Stimulated activated CD4-positive, alpha-beta T cell treated with anti-CD3 and anti-CD28 coated beads, Interleukin-1b, Interleukin-23, amount 100 ng/mL, for 4 hours (primary cell): ENCODE measurements around the gene MAZ.
A peak's percentile ranks its signal among the peaks of the same experiment; 100 is the strongest.

Source experiments
- DNase-seq, 2 donors: peaks; one replicate each; pipeline ENCODE4 v3.0.0-alpha.2; 2020; ENCODE audit warnings: low read depth in 2 of 2

The MAZ gene

GRCh38 chr16:29809850-29810698 lies 3.7 kb downstream of the MAZ start:
- no peak for DNase-seq

- DNase-seq = no peak
Observed at GRCh38 chr16:29810699-29811169, 4.4 kb downstream of the MAZ start.

GRCh38 chr16:29811170-29811895 lies 5.0 kb downstream of the MAZ start:
- peak in 1 of 2 donors; percentile 64 for DNase-seq

- DNase-seq = peak in 1 of 2 donors; percentile 57
Observed at GRCh38 chr16:29811896-29812665, 5.8 kb downstream of the MAZ start, which contains the start of gene PRRT2. PRRT2 (plus strand) TSS chr16:29812193; CDS start chr16:29813055, 862 bp downstream.

GRCh38 chr16:29812754-29813643 lies 6.7 kb downstream of the MAZ start:
- DNase-seq = no peak

- DNase-seq = no peak
Observed at GRCh38 chr16:29813644-29814562, 7.6 kb downstream of the MAZ start.

- DNase-seq = no peak
Observed at GRCh38 chr16:29814592-29814991, 8.3 kb downstream of the MAZ start.

- no peak for DNase-seq
Observed at GRCh38 chr16:29815032-29815721, 8.8 kb downstream of the MAZ start.

- peak; percentile 93 to 98 for DNase-seq
Observed at GRCh38 chr16:29815793-29816693, 9.7 kb downstream of the MAZ start, which contains the start of gene PAGR1. PAGR1 (plus strand) TSS chr16:29816152; CDS start chr16:29816526, 374 bp downstream.

- DNase-seq = peak in 1 of 2 donors; percentile 45
Observed at GRCh38 chr16:29816694-29817441, 10.5 kb downstream of the MAZ start.

- no peak for DNase-seq
Observed at GRCh38 chr16:29818082-29818481, 11.8 kb downstream of the MAZ start.

- DNase-seq = no peak
Observed at GRCh38 chr16:29819506-29819905, 13.2 kb downstream of the MAZ start.

GRCh38 chr16:29820271-29820701 lies 14.0 kb downstream of the MAZ start, which contains the start of gene MVP:
MVP (plus strand) TSS chr16:29820462; CDS start chr16:29830550, 10,088 bp downstream.
- DNase-seq = peak in 1 of 2 donors; percentile 46

GRCh38 chr16:29820730-29821642 lies 14.7 kb downstream of the MAZ start:
- no peak for DNase-seq

GRCh38 chr16:29821643-29822115 lies 15.3 kb downstream of the MAZ start:
- no peak for DNase-seq
